Measurements from ENCODE around the gene SOX6. TPM values are rescaled to one million over a fixed set of nuclear protein-coding genes. Genes with fewer than 3 reads are reported as not detected.
"Not testable (repeated sequence)": the region's sequence is repeated elsewhere in the genome, so short reads cannot be mapped to it uniquely, and the experiment has no call there.

SOX6 gene
- total RNA-seq, 1 donor from 2014 or later = 16.9 TPM

DNA sequence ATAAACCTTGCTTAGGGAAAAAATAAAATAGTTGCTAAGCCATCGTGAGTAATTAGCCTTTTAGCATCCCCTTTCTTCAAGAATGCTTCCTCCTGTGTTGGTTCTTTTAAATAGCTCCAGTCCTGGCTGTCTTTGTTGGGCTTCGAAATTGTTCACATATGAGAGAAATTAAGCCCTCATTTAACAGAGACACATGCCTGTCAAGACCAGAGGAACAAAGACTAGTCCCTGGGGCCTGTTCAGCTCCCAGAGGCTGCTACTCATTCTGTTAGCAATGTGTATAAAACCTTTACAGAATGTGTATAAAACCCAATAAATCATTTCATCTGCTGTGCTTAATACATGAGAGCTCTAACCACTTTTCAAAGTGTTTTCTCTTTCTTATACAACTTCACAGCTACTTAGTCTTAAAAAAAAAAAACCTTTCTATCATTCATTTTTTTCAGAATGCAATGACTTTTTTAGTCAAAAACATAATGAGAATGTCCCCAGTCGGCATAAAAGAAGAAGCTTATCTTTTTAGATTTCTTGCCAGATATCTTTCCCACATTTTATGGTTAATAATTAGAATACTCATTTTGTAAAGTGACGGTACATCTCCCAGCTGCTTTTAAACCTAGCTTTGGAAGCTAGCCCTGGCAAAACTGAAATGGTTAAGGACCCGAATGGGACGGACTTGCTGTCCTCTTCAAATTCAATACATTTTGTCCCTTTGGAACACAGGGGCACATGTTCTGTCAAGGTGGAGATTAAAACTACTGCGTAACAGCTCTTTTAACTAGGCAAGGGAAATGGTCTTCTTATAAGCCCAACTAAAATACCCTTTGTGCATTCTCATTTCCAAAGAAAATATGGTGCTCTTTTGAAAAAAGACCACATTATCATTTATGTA lies 186.1 kb downstream of the SOX6 start:
- intact Hi-C loops (cut with micrococcal nuclease) = no loop called here
- peak; percentile 53 for ATAC-seq
- DNase-seq = no peak

GRCh38 chr11:16169541-16169940 lies 186.8 kb downstream of the SOX6 start:
- intact Hi-C loops (cut with micrococcal nuclease) = no loop called here
- no peak for ATAC-seq
- no peak for DNase-seq

DNA sequence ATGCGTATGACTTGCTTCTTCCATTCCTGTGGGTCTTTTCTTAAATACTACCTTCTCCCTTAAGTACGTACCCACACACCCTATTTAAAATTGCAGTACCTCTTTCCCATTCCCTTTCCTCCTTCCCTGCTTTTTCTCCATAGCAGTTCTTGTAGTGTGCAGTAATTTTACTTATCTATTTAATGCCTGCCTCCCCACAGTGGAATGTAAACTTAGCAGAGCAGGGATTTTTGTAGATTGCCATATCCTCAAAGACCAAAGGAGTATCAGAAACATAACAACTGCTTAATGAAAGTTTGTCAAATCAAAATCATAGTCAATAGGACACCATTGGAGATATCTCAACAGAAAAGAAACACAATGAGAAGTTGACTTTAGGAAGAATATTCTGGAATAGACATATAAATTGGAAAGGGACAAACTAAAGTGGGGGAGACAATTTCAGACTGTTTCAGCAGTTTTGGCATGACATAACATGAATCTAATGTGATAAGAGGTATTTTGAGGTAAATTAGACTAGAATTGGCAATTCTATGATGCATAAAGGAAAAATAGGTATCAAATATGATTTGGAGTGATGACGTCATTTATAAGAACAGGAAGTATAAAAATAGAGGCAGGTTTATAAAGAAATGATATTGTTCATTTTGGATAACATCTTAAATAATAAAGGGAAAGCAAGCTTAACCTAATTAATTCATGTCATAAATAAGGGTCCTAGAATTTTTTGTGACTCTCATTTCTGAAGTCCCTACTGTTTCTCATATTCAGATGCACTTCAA lies 188.4 kb downstream of the SOX6 start:
- DNase-seq (no peak), ATAC-seq (no peak)
- intact Hi-C loops (cut with micrococcal nuclease) = no loop called here

- intact Hi-C loops (cut with micrococcal nuclease) = no loop called here
- no peak for ATAC-seq
Observed at GRCh38 chr11:16166571-16166970, 189.8 kb downstream of the SOX6 start.

GRCh38 chr11:16160146-16160545 lies 196.2 kb downstream of the SOX6 start:
- DNase-seq = no peak
- ATAC-seq = no peak
- intact Hi-C loops (cut with micrococcal nuclease) = no loop called here

More at GRCh38 chr11:16166571-16166970, 189.8 kb downstream of the SOX6 start:
- DNase-seq = no peak

GRCh38 chr11:16158426-16158994 lies 197.8 kb downstream of the SOX6 start:
- intact Hi-C loops (cut with micrococcal nuclease) = no loop called here
- DNase-seq (no peak), ATAC-seq (no peak)

DNA sequence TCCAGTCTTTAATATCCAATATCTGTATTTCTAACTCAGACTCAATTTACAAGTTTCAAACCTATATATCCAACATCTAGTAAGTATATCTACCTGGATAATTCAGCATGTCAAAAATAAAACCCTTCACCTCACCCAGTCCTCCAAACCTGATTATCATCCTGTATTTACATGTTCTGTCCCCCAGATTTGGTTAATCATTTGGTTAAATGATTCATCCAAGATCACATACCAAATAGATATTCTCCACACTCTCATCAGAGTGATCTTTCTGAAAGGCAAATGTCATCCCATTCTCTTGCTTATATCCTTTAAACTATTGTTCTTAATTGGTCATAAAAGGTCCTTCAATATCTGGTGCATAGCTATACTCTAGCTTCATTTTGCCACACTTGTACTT lies 199.0 kb downstream of the SOX6 start:
- ATAC-seq (no peak), DNase-seq (no peak)
- intact Hi-C loops (cut with micrococcal nuclease) = no loop called here

GRCh38 chr11:16155448-16155847 lies 200.9 kb downstream of the SOX6 start:
- no peak for ATAC-seq
- no peak for DNase-seq
- intact Hi-C loops (cut with micrococcal nuclease) = no loop called here

- no peak for DNase-seq
- intact Hi-C loops (cut with micrococcal nuclease) = no loop called here
- no peak for ATAC-seq
Observed at GRCh38 chr11:16154715-16155396, 201.5 kb downstream of the SOX6 start.

DNA sequence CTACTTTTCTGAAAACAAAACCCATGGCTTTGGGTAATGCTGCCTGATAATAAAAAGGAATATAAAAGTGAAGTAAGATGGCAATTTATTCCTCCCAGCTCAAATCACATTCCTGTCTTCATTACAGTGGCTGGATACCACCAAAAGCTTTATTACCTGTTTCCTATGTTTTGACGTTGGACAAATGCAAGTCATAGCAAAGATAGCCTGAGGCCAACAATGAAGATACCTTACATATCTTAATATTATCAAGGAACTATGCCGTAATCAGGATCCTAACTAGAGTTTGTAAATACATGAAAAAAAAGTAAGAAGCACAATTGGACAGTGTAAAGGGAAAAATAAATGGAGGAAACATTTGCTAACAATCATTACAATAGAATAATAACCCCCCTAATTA lies 202.4 kb downstream of the SOX6 start:
- DNase-seq (no peak), ATAC-seq (no peak)
- intact Hi-C loops (cut with micrococcal nuclease) = no loop called here

GRCh38 chr11:16151138-16151537 lies 205.2 kb downstream of the SOX6 start:
- DNase-seq (no peak), ATAC-seq (no peak)
- intact Hi-C loops (cut with micrococcal nuclease) = no loop called here

GRCh38 chr11:16149476-16149875 lies 206.9 kb downstream of the SOX6 start:
- intact Hi-C loops (cut with micrococcal nuclease) = no loop called here
- ATAC-seq = no peak
- no peak for DNase-seq

DNA sequence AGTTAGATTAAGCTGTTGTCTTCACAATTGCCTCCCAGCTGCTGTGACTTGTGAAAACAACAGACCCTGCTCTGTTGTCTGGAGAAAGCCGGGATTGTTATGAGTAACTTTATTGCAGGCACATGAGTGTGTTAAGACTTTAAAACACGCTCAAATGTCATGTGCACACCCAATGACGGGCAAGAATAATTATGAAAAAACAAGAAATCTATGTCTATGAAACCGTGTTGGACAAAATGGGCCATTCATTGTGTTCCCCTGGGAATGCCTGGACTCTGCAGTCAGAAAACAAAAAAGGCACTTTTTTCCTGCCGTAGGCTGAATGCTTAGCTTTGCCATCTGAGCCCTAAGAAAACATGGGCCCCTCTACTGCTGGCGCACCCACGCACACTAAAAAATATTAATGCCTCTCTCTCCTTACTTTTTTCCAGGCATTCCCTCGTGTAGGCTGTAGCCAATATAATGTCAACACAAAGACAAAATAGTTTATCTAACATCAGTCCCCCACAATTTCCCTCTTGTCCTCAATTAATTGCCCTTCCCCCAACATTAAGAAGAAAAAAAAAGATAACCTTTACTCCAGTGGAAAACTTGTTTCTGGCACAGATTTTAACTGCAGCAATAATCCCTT lies 207.9 kb downstream of the SOX6 start:
- intact Hi-C loops (cut with micrococcal nuclease) = no loop called here
- no peak for DNase-seq
- peak; percentile 78 for ATAC-seq

DNA sequence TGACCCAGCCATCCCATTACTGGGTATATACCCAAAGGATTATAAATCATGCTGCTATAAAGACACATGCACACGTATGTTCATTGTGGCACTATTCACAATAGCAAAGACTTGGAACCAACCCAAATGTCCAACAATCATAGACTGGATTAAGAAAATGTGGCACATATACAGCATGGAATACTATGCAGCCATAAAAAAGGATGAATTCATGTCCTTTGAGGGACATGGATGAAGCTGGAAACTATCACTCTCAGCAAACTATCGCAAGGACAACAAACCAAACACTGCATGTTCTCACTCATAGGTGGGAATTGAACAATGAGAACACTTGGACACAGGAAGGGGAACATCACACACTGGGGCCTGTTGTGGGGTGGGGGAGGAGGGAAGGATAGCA lies 209.4 kb downstream of the SOX6 start:
- ATAC-seq; DNase-seq; intact Hi-C loops (cut with micrococcal nuclease): not testable (repeated sequence)

DNA sequence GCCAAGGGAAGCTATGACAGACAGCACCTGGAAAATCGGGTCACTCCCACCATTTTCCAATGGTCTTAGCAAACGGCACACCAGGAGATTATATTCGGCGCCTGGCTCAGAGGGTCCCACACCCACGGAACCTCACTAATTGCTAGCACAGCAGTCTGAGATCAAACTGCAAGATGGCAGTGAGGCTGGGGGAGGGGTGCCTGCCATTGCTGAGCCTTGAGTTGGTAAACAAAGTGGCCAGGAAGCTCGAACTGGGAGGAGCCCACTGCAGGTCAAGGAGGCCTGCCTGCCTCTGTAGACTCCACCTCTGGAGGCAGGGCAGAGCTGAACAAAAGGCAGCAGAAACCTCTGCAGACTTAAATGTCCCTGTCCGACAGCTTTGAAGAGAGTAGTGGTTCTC lies 214.7 kb downstream of the SOX6 start:
- ATAC-seq; intact Hi-C loops (cut with micrococcal nuclease); DNase-seq: not testable (repeated sequence)

DNA sequence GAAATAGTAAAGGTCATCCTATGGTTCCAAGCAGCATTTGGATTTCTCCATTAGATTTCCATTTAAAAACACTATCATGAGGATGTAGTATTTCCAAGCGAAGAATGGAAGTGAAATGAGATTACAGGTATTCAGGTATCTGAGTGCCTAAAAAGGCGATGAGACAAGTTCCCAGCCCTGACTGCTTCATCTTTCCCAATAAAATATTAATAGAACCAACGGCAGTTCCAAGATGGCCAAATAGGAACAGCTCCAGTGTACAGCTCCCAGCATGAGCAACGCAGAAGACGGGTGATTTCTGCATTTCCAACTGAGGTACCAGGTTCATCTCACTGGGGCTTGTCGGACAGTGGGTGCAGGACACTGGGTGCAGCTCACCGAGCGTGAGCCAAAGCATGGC lies 215.2 kb downstream of the SOX6 start:
- ATAC-seq; DNase-seq; intact Hi-C loops (cut with micrococcal nuclease): not testable (repeated sequence)

GRCh38 chr11:16136792-16137390 lies 219.5 kb downstream of the SOX6 start:
- no peak for ATAC-seq
- DNase-seq = no peak
- intact Hi-C loops (cut with micrococcal nuclease) = no loop called here

DNA sequence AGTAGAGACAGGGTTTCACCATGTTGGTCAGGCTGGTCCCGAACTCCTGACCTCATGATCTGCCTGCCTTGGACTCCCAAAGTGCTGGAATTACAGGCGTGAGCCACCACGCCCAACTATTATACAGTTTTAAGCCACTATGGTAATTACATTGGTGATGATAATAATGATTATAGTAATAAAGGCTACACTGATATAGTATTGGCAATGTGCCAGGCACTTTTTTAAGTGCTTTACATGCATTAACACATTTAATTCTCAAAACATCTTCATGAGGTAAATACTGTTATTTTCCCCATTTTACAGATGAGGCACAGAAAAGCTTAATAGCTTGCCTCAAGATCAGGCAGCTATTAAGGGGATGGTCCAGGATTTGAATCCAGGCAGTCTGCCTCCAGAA lies 222.5 kb downstream of the SOX6 start:
- ATAC-seq = no peak
- intact Hi-C loops (cut with micrococcal nuclease) = no loop called here

DNA sequence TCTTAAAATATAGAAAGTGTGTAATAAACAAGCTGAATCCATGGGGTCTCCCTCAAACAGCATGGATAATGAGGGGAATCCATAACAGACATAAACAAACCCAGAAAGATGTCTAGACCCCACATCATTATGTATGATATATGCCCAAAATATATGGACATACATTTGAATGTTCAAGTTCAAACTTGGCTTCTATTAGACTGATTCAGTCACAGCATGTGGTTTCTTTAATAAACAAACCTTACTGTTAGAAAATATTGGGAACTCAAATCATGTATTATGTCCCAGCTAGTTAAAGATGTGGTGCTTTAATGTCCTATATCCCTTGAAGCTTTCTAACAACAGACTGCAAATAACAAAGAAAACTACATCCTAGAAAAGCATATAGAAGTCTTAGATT lies 228.6 kb downstream of the SOX6 start:
- intact Hi-C loops (cut with micrococcal nuclease) = no loop called here
- DNase-seq (no peak), ATAC-seq (no peak)

More for the DNA sequence above, 222.5 kb downstream of the SOX6 start:
- no peak for DNase-seq
